ENCODE results near the gene SLC35A2.
"Not testable (repeated sequence)": the region's sequence is repeated elsewhere in the genome, so short reads cannot be mapped to it uniquely, and the experiment has no call there.

SLC35A2 gene

DNA sequence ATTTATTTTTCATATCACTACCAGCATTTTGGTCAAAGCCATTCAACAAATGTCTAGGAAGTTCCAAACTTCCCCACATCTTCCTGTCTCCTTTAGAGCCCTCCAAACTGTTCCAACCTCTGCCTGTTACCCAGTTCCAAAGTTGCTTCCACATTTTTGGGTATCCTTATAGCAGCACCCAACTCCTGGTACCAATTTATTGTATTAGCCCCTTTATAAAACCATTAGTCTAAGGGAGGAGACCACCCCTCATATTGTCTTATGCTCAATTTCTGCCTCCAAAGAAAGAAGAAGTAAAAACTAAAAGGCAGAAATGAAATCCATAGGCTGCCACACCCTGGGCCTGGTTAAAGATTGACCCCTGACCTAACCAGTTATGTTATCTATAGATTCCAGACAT is 58.0 kb downstream of the SLC35A2 start:
- H3K4me1 ChIP-seq (ENCODE audit: control insufficient read depth, insufficient read depth, low read length); H3K9ac ChIP-seq (ENCODE audit: low read length); H3K27ac ChIP-seq (ENCODE audit: low read depth, low read length); H3K36me3 ChIP-seq (ENCODE audit: control insufficient read depth, insufficient read depth, low read length); H3K4me3 ChIP-seq (ENCODE audit: low read length); H3K27me3 ChIP-seq (ENCODE audit: control insufficient read depth, insufficient read depth, low read length): not testable (repeated sequence)
